ENCODE data around the gene SUGCT. TPM values are rescaled to one million over a fixed set of nuclear protein-coding genes. Genes with fewer than 3 reads are reported as not detected.

Gene SUGCT
- total RNA-seq, 1 donor from 2014 or later, result 7.1 TPM

- H3K27me3 Mint-ChIP-seq, result no peaks in the 10 kb centered on the region
- H3K27ac Mint-ChIP-seq, result no peak overlapping the region
- no peaks in the 10 kb centered on the region for H3K36me3 Mint-ChIP-seq
- TF ChIP-seq, protein P1, sequence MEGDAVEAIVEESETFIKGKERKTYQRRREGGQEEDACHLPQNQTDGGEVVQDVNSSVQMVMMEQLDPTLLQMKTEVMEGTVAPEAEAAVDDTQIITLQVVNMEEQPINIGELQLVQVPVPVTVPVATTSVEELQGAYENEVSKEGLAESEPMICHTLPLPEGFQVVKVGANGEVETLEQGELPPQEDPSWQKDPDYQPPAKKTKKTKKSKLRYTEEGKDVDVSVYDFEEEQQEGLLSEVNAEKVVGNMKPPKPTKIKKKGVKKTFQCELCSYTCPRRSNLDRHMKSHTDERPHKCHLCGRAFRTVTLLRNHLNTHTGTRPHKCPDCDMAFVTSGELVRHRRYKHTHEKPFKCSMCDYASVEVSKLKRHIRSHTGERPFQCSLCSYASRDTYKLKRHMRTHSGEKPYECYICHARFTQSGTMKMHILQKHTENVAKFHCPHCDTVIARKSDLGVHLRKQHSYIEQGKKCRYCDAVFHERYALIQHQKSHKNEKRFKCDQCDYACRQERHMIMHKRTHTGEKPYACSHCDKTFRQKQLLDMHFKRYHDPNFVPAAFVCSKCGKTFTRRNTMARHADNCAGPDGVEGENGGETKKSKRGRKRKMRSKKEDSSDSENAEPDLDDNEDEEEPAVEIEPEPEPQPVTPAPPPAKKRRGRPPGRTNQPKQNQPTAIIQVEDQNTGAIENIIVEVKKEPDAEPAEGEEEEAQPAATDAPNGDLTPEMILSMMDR (conservative IDR thresholded peaks at IDR 0.05), result no peak
- H3K4me1 Mint-ChIP-seq (ENCODE audit: unreplicated experiment), result peaks cover 9% of the 10 kb centered on the region
- H3K9me3 Mint-ChIP-seq, result no peaks in the 10 kb centered on the region
- DNase-seq (ENCODE audit: extremely low spot score, unreplicated experiment), result no peak
- H3K4me3 Mint-ChIP-seq, result no peak overlapping the region
Measured at GRCh38 chr7:40772096-40772495, 637.3 kb downstream of the SUGCT start.

- H3K4me3 Mint-ChIP-seq, result no peak overlapping the region
- DNase-seq (ENCODE audit: extremely low spot score, unreplicated experiment), result no peak
- H3K27ac Mint-ChIP-seq, result no peak overlapping the region
- H3K9me3 Mint-ChIP-seq, result no peaks in the 10 kb centered on the region
- TF ChIP-seq, protein P1 (conservative IDR thresholded peaks at IDR 0.05), result no peak
- peaks cover 9% of the 10 kb centered on the region for H3K4me1 Mint-ChIP-seq (ENCODE audit: unreplicated experiment)
- H3K36me3 Mint-ChIP-seq, result no peaks in the 10 kb centered on the region
- no peaks in the 10 kb centered on the region for H3K27me3 Mint-ChIP-seq
Measured at GRCh38 chr7:40773656-40774055, 638.9 kb downstream of the SUGCT start.

- Mint-ChIP-seq H3K27me3 (no peaks in the 10 kb centered on the region), H3K27ac (no peak overlapping the region), H3K36me3 (no peaks in the 10 kb centered on the region), H3K4me3 (no peak overlapping the region), H3K9me3 (no peaks in the 10 kb centered on the region), H3K4me1 (ENCODE audit: unreplicated experiment) (peaks cover 21% of the 10 kb centered on the region)
- no peak for DNase-seq (ENCODE audit: extremely low spot score, unreplicated experiment)
- TF ChIP-seq, protein P1 (conservative IDR thresholded peaks at IDR 0.05), result no peak
Measured at GRCh38 chr7:40775877-40776276, 641.1 kb downstream of the SUGCT start.

DNA sequence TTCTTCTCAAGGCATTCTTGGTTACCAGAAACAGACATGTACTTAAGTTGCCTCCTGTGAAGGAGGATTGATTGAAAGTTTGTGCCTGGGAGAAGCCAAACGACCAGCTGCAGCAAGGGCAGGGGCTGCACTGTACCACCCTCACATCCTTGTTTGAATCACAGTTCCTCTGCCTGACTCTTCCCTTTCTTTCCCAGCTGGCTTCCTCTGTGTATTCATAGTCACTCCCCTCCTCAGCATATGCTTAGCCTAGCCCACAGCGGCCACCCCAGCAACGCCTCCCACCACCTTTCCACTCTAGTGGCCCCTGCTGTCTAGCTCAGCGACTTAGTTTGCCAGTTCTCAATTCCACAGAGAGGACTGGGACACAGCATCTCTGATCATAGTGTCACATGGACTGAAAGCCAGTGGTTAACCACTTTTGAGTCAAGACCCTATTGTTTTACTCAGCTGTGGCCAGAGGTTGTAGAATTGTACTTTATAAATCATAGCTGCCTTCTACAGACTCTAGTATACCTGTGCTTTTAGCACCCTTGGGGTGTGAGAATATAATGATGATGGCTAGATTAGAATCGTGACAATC is 643.0 kb downstream of the SUGCT start:
- no peaks in the 10 kb centered on the region for H3K9me3 Mint-ChIP-seq
- peaks cover 21% of the 10 kb centered on the region for H3K4me1 Mint-ChIP-seq (ENCODE audit: unreplicated experiment)
- TF ChIP-seq, protein P1 (conservative IDR thresholded peaks at IDR 0.05), result no peak
- H3K4me3 Mint-ChIP-seq, result no peak overlapping the region
- H3K27ac Mint-ChIP-seq, result no peak overlapping the region
- no peaks in the 10 kb centered on the region for H3K27me3 Mint-ChIP-seq
- H3K36me3 Mint-ChIP-seq, result no peaks in the 10 kb centered on the region
- no peak for DNase-seq (ENCODE audit: extremely low spot score, unreplicated experiment)

DNA sequence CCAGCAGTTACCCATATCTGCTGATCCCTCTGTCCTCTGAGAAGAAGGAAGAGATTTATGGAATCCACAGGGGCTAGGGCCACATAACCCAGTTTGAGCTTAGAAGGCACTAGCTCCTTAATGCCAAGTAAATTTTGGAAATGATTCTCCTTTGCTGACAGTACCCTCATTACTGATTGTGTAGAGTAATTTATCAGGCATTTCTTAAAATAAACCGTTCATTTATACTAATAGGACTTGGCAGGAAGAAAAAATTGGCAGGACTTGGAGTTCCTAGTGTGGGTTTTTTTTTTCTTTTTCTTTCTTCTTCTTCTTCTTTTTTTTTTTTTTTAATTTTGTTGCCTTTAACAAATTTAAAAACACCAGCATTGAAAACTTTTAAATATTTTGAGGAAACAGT is 645.7 kb downstream of the SUGCT start:
- TF ChIP-seq, protein P1 (conservative IDR thresholded peaks at IDR 0.05), result no peak
- H3K27ac Mint-ChIP-seq, result no peak overlapping the region
- no peak for DNase-seq (ENCODE audit: extremely low spot score, unreplicated experiment)
- H3K27me3 Mint-ChIP-seq, result no peaks in the 10 kb centered on the region
- no peaks in the 10 kb centered on the region for H3K36me3 Mint-ChIP-seq
- no peaks in the 10 kb centered on the region for H3K9me3 Mint-ChIP-seq
- peaks cover 12% of the 10 kb centered on the region for H3K4me1 Mint-ChIP-seq (ENCODE audit: unreplicated experiment)
- H3K4me3 Mint-ChIP-seq, result no peak overlapping the region

- no peak overlapping the region for H3K27ac Mint-ChIP-seq
- TF ChIP-seq, protein P1 (conservative IDR thresholded peaks at IDR 0.05), result no peak
- no peaks in the 10 kb centered on the region for H3K36me3 Mint-ChIP-seq
- no peak overlapping the region for H3K4me3 Mint-ChIP-seq
- peaks cover 12% of the 10 kb centered on the region for H3K4me1 Mint-ChIP-seq (ENCODE audit: unreplicated experiment)
- H3K9me3 Mint-ChIP-seq, result no peaks in the 10 kb centered on the region
- no peak for DNase-seq (ENCODE audit: extremely low spot score, unreplicated experiment)
- H3K27me3 Mint-ChIP-seq, result no peaks in the 10 kb centered on the region
Measured at GRCh38 chr7:40782836-40783235, 648.0 kb downstream of the SUGCT start.

Measured in type B pancreatic cell (in vitro differentiated cells).